ENCODE results near the gene TAF6. TPM values are rescaled to one million over a fixed set of nuclear protein-coding genes. Genes with fewer than 3 reads are reported as not detected.

TAF6 gene
- total and polyA plus RNA-seq, 9 of the 15 experiments (the other 6 are each of a cell fraction or from before 2014, with no cell fraction given) = 0.78 to 78.7 (median 21.3) TPM

DNA sequence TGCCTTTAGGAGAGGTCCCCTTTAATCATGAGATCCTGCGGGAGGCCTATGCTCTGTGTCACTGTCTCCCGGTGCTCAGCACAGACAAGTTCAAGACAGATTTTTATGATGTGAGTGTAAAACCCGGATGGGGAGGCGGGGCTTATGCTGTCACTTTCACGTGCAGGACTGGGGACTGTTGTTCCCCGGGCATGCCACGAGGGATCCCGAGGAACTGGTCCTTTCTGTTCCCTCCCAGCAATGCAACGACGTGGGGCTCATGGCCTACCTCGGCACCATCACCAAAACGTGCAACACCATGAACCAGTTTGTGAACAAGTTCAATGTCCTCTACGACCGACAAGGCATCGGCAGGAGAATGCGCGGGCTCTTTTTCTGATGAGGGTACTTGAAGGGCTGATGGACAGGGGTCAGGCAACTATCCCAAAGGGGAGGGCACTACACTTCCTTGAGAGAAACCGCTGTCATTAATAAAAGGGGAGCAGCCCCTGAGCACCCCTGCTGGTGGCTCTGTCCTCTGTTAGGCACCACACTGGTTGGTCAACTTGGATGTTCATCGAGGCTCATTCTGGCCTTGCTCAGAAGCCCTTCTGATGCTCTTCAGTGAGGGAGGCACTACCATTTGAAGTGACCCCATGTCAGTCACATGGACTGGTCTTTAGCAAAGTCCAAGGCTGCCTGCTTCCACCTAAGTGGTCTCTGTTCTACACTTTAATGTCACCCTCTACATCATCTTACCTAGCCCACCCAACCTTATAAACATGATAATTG, 27.6 kb downstream of the TAF6 start (continued):
- TF ChIP-seq HMGXB4 (CRISPR knock-in tag; IDR thresholded peaks at IDR 0.05) = no peak; the same call in 1 of the 2 replicates
- TF ChIP-seq NKRF (IDR thresholded peaks at IDR 0.05; ENCODE audit: borderline replicate concordance) = 0 out of 2 replicates have a peak, but pooled peaks have one; percentile 18
- TF ChIP-seq MIER1 (IDR thresholded peaks at IDR 0.05; ENCODE audit: low read depth) = no peak
- TF ChIP-seq HSF4 (CRISPR knock-in tag; IDR thresholded peaks at IDR 0.05; ENCODE audit: borderline replicate concordance) = no peak
- TF ChIP-seq ZBTB12 (CRISPR knock-in tag; IDR thresholded peaks at IDR 0.05) = no peak
- TF ChIP-seq RUNX1 (IDR thresholded peaks at IDR 0.05; ENCODE audit: low read depth) = 0 out of 2 replicates have a peak, but pooled peaks have one; percentile 45
- TF ChIP-seq PRDM10 (IDR thresholded peaks at IDR 0.05; ENCODE audit: partially characterized antibody) = peak; percentile 24
- peak in 2 of 3 experiments; percentile 42 to 45; a peak in 5 of 6 replicates for TF ChIP-seq CTCF (IDR thresholded peaks at IDR 0.05 in 2 of 3, conservative IDR thresholded peaks at IDR 0.05 in 1 of 3; ENCODE audit: insufficient read depth in 2 of 3, low read depth in 1 of 3, low read length in 3 of 3)
- no peak for TF ChIP-seq ZNF639 (CRISPR knock-in tag; conservative IDR thresholded peaks at IDR 0.05 in 1 of 2, IDR thresholded peaks at IDR 0.05 in 1 of 2)
- no peak for TF ChIP-seq RBM25 (IDR thresholded peaks at IDR 0.05; ENCODE audit: low read depth, low read length, severe bottlenecking)

Data from K562 (cell line).